ENCODE data around the gene COL19A1. TPM values are rescaled to one million over a fixed set of nuclear protein-coding genes. Genes with fewer than 3 reads are reported as not detected.

Gene COL19A1
- total RNA-seq, 4 donors from 2014 or later = 0.35 to 5.0 (median 0.62) TPM

DNA sequence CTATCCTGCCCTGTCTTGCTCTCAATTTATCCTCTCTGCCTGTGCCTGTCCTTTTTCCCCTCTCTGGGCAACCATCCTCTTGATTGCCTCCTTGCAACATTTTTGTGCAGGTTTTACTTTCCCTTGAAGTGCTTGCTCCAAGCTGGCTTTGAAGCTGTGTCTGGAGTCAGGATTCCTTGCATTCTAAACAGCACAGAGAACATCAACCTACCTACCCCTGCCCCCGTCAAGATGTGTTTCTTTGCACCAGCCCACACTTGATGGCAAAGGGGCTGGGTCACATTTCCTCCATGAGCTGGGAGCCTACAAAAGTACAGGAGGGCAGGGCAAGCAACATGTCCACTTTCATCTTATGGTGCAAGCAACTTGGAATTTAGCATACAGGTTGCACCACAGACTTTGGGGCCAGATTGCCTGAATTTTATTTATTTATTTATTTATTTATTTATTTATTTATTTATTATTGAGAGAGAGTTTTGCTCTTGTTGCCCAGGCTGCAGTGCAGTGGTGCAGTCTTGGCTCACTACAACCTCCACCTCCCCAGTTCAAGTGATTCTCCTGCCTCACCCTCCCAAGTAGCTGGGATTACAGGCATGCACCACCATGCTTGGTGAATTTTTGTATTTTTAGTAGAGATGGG is 206.3 kb downstream of the COL19A1 start:
- H3K27ac ChIP-seq = no peak overlapping the region
- H3K36me3 ChIP-seq = no peaks in the 10 kb centered on the region
- H3K4me3 ChIP-seq = no peak overlapping the region
- H3K4me1 ChIP-seq = no peaks in the 10 kb centered on the region
- DNase-seq = no peak
- H3K9me3 ChIP-seq = no peaks in the 10 kb centered on the region
- TF ChIP-seq POLR2A (IDR thresholded peaks at IDR 0.05) = no peak
- TF ChIP-seq, protein P1, sequence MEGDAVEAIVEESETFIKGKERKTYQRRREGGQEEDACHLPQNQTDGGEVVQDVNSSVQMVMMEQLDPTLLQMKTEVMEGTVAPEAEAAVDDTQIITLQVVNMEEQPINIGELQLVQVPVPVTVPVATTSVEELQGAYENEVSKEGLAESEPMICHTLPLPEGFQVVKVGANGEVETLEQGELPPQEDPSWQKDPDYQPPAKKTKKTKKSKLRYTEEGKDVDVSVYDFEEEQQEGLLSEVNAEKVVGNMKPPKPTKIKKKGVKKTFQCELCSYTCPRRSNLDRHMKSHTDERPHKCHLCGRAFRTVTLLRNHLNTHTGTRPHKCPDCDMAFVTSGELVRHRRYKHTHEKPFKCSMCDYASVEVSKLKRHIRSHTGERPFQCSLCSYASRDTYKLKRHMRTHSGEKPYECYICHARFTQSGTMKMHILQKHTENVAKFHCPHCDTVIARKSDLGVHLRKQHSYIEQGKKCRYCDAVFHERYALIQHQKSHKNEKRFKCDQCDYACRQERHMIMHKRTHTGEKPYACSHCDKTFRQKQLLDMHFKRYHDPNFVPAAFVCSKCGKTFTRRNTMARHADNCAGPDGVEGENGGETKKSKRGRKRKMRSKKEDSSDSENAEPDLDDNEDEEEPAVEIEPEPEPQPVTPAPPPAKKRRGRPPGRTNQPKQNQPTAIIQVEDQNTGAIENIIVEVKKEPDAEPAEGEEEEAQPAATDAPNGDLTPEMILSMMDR (IDR thresholded peaks at IDR 0.05) = no peak
- H3K27me3 ChIP-seq = no peaks in the 10 kb centered on the region

DNA sequence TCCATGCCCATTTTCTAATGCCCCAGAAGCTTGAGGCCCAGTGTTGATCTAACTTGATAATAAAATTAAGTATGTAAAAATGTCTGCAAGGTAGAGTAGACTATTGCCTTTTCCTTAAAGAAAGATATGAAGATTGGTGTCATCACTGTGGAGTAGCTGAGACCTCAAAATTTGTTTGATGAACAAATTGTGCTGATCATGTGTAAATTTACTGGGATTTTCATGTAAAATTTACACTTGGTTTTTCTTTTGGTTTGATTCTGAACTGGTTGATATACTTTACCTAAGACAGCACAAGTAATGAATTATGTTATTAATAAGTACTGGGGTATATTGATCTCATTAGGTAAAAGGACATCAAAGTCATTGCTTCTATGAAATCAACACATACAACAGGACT is 207.3 kb downstream of the COL19A1 start:
- H3K4me3 ChIP-seq = no peak overlapping the region
- H3K27me3 ChIP-seq = no peaks in the 10 kb centered on the region
- H3K9me3 ChIP-seq = no peaks in the 10 kb centered on the region
- DNase-seq = no peak
- H3K27ac ChIP-seq = no peak overlapping the region
- no peaks in the 10 kb centered on the region for H3K4me1 ChIP-seq
- TF ChIP-seq, protein P1 (IDR thresholded peaks at IDR 0.05) = no peak
- TF ChIP-seq POLR2A (IDR thresholded peaks at IDR 0.05) = no peak
- no peaks in the 10 kb centered on the region for H3K36me3 ChIP-seq

DNA sequence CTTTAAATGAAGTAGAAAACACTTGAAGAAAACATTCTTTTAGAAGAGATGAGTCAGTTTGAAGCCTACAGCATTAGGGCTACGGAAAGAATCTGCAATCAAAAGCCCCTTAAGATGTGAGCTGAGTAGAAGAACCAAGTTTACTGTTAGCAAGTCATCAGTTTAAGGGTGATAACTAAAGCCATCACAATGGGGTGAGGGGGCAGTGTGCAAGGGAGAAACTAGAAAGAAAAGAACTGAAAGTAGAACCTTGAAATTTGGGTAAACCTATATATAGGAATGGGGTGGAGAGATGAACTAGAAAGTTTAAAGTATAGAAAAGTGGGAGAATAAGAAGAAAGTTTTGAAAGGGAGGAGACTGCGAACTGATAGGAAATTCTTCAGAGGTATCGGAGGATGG is 212.9 kb downstream of the COL19A1 start:
- Histone ChIP-seq H3K36me3 (no peaks in the 10 kb centered on the region), H3K27me3 (no peaks in the 10 kb centered on the region), H3K4me1 (no peaks in the 10 kb centered on the region), H3K27ac (no peak overlapping the region), H3K9me3 (no peaks in the 10 kb centered on the region), H3K4me3 (no peak overlapping the region)
- no peak for DNase-seq
- TF ChIP-seq, protein P1 (IDR thresholded peaks at IDR 0.05) = no peak
- no peak for TF ChIP-seq POLR2A (IDR thresholded peaks at IDR 0.05)

DNA sequence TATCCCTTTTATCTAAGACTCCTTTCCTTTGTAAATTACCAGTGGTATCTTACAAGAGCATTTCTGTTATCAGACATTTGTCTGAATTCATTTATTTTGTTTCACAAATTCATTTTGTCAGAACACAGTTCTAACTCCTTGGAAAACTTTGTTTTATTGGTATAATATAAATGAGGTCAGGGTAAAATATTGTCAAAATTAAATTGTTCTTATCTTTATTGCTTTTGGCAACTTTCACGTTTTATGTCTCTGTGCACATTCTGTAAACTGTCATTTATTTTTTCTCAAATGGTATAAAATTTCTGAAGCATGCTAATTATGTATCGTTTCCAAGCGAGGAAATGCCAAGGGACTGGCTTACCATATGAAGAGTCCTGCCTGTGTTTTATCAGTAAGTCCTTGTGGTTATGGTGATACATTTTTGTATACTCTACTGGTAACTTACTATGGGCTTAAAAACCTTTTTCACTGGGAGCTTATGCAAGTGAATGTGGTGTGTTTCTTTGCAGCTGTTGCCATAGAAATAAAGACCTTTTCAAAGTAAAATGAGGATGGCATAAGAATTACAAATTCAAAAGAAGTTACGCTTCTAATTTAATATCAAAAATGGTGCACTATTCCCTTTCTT is 214.2 kb downstream of the COL19A1 start:
- Histone ChIP-seq H3K4me3 (no peak overlapping the region), H3K27ac (no peak overlapping the region), H3K36me3 (no peaks in the 10 kb centered on the region), H3K4me1 (no peaks in the 10 kb centered on the region), H3K27me3 (no peaks in the 10 kb centered on the region), H3K9me3 (no peaks in the 10 kb centered on the region)
- DNase-seq = no peak
- no peak for TF ChIP-seq POLR2A (IDR thresholded peaks at IDR 0.05)
- TF ChIP-seq, protein P1 (IDR thresholded peaks at IDR 0.05) = no peak

DNA sequence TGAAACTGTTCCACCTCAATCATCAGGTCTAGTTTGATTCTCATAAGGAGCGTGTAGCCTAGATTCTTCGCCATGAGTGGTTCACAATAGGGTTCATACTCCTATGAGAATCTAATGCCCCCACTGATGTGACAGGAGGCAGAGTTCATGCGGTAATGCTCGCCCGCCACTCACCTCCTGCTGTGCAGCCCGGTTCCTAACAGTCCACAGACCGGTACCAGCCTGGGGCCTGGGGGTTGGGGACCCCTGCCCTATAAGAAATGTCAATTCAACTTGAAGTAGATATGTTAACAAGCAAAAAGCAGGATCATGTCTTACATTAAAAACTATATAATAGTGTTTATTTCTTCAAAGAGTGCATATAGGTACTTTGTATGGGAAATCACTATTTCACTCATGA is 216.5 kb downstream of the COL19A1 start:
- Histone ChIP-seq H3K27ac (no peak overlapping the region), H3K36me3 (no peaks in the 10 kb centered on the region), H3K4me1 (no peaks in the 10 kb centered on the region), H3K4me3 (no peak overlapping the region), H3K27me3 (no peaks in the 10 kb centered on the region), H3K9me3 (no peaks in the 10 kb centered on the region)
- DNase-seq = no peak
- no peak for TF ChIP-seq POLR2A (IDR thresholded peaks at IDR 0.05)
- TF ChIP-seq, protein P1 (IDR thresholded peaks at IDR 0.05) = no peak
